Right renal pelvis (tissue), 4 donors: Measurements from ENCODE around the gene MATK. TPM values are rescaled to one million over a fixed set of nuclear protein-coding genes. Genes with fewer than 3 reads are reported as not detected.
"Not testable (repeated sequence)": the region's sequence is repeated elsewhere in the genome, so short reads cannot be mapped to it uniquely, and the experiment has no call there.

ENCODE experiments used
- DNase-seq, 4 donors: peaks; one replicate each; pipeline ENCODE4 v3.0.0-alpha.2; 2013; ENCODE audit warnings: low read depth in 4 of 4, low spot score in 3 of 4, missing footprints in 1 of 4
- polyA plus RNA-seq, 4 donors: library from polyadenylated mRNA; unstranded; fragments of 120-200 nt; gene quantifications; one replicate each; pipeline ENCODE4 v1.2.1, GENCODE V29; 2013; ENCODE audit not compliant: insufficient read length in 4 of 4

Gene MATK
- polyA plus RNA-seq, 4 donors: 0.50 to 1.8 (median 1.1) TPM

DNA sequence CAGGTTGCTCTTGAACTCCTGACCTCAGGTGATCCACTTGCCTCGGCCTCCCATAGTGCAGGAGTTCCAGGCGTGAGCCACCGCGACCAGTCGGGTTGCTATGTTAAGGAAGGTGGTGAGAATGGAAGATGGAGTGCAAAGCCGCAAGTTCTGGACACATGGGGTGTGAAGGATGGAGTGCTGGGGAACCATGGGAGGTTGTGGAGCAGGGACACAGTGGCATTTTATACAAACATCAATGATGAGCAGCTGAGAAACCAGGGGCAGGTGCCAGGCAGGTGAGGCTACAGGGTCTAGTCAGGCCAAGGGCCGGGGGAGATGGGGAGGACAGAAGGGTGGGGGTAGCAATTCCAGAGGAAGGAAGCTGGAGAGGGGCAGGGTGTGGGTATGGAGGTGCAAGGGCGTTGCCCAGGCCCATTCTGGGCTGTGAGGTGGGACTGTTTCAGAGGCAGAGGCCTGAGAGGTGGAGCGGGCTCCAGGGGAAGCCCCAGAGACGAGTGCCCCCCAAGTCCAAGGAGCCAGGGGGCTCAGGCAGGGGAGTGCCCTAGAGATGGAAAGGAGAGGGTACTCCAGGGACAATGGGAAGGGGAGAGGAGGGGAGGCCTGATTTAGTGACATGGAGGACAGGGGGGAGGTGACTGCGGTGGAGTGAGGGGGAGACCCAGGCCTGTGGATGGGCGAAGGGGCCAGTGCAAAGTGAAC is 12.2 kb downstream of the MATK start:
- no peak for DNase-seq

DNA sequence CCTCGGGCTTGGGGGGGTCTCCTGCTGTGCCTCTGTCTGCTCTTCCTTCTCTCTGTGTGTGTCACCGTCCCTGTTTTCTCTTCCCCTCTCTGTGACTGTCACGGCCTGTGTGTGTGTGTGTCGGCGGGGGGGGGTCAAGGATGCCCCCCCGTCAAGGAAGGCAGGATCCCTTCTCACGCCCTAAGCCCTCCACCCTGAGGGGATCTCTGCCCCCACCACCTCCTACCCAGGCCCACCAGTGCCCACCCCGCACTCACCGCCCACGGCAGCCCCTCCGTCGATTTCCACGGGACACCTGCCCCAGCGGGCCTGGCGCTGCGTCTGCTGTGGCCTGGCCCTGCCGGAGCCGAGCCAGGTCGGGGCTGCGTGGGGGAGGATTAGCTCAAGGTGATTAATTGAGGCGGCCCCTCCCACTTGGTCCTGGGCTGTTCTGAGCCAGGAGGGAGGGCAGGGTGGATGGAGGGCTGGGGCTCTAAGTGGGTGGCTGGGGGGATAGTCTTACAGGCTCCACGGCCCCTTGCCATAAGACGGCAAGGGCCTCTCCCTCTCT is 14.2 kb downstream of the MATK start, which contains the start of gene RAX2:
TSS of gene RAX2 (minus strand) at position 323 of the 550 bp plus-strand sequence. CDS start 486 bp downstream, outside the sequence.
- DNase-seq: peak in 1 of 4 donors; percentile 26

DNA sequence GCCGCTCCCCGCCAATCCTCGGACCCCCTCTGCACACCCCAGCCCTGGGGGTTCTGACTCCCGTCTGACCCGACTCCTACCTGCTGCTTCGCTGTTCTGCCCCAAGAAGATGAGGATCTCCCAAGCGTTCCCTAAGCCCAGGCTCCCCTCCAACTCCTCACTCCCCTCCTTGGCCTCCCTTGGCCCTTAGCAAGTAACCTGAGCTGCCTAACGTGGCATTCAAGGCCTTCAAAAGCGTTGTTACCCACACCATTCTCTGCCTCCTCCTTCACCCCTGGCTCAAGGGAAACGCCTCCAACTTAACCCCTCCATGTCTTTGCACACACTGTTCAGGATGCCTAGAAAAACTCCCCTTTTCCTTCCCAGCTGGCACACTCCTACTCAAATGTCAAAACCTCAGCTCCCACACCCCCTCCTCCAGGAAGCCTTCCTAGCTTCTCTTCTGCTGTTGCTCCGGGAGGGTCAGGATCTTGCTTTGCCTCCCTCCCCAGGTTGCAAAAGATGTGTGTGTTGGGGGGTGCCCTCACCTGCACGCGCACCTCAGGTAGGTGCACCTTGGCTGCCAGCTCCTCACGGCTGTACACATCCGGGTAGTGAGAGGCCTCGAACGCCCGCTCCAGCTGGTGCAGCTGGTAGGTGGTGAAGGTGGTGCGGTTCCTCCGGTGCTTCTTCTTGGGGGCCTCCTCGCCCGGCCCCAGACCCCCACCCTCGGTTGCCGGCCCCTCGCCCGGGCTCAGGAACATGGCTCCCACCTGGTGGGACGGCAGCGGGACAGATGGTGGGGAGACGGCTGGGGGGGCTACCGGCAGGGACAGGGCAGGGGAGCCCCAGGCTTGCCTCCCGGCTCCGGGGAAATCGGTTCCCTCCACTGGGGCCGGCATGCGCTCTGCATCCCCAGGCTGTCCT is 14.9 kb downstream of the MATK start:
- no peak for DNase-seq

DNA sequence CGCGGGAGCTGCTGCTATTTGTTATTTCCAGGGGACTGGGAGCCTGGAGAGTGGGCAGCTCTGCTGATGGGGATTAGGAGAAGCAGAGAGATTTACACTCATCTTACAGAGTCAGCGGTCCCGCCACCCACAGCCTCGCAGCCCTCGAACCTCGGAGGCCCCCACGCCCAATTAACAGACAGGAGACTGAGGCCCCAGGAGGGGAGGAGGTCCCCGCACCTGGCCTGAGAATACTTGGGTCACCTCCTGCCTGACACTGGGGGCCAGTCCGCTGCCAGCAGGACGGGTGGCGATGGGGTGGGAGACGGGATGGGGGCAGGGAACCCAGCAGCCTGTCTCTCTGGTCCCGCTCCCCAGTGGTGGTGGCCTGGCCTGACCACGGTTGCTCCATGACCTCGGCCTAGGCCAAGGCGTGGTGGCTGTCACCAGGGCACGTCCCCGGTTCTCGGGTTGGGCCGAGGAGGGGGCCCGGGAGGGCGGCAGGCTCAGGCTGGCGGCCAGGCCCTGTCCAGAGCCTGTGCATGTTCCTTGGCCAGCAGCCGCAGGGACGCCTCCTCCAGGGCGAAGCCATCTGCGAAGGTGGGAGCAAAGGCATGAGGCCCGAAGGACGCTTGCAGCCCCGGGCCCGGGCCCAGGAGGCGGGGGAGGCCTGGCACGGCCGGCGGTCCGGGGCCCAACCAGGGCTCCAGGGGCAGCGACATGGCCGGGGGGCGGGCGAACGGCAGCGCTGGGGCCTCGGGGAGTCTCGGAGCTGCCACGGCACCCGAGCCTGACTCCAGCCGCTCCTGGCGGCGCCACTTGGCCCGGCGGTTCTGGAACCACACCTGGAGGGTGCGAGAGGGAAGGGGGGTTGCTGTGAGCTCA is 15.8 kb downstream of the MATK start:
- no peak for DNase-seq

DNA sequence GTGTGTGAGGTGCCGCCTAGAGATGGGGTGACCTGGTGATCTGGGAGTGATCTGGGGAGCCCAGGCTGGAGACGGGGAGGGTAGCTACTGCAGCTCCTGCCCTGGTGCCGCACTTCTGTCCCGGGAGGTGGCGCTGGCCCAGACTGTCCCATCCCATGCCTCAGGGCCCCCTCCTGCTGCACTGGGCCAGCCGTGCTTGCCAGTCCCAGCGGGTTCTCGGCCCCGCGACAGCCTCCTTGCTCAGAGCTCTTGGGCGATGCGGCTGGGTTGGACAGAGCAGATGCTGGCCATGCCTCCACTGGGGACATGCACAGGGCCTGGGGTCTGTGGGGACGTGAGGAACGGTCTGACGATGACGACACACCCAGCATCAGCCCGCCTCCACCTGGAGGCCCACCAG is 16.7 kb downstream of the MATK start:
- no peak for DNase-seq

DNA sequence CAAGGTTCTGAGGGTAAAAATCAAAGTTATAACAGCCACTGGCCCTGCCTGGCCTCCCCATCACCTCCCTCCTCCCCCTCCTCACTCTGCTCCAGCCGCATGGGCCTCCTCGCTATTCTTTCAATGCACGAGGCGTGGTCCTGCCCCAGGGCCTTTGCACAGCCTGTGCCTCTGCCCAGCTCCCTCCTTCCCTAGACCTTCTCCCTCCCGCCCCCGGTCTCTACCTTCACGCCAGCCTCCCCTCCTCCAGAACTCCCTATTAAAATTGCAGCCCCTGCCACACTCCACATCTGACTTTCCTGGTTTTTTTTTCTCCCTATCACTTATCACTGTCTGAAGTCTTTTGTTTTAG is 17.5 kb downstream of the MATK start:
- no peak for DNase-seq

DNA sequence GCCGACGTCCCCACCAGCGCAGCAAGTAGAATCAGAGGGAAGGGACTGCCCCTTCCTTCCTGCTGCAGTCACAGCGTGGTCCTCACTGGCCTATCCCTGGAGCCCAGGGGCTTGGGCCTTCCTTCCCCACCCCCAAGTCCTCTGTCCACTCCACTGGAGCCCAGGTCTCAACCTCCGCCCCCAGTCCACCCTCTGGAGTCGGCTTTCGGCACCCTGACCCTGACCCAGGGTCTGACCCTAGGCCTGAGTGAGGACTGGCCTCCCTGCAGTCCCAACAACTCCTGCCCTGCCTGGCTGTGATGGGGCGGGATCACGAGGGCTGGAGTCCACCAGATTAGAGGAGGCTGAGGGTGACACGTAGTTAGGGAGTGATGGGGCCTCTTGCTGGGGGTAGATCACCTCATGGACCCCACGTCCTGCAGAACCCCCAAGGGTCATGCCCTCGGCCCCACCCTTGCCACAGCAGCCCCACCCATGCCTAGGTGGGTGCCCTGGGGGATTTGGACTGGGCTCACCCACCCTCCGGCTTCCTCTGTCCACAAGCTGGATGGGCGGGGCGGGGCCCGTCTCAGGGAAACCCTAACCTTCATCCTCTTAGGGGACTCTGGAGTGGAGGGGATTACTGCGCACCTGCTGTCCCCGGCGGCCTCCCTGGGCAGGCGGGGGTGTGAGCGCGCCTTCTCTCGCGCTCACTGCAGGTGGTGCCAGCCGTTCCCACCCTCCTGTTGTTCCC is 18.0 kb downstream of the MATK start:
- DNase-seq: no peak

DNA sequence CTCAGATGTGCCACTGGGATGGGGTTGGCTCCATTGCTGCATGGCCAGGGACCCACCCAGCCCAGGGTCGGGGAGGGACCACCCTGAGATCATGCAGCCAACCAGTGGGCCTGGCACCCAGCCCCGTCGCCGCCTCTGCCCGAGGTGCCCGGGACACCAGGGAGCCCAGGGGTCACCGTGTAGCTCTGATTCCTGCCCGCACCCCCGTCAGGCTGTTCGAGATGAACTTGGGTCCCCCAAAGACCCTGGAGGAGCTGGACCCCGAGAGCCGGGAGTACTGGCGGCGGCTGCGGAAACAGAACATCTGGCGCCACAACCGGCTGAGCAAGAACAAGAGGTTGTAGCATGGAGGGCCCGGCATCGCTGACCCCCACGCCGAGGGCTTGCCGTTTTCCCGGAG is 19.1 kb downstream of the MATK start:
- DNase-seq: no peak

DNA sequence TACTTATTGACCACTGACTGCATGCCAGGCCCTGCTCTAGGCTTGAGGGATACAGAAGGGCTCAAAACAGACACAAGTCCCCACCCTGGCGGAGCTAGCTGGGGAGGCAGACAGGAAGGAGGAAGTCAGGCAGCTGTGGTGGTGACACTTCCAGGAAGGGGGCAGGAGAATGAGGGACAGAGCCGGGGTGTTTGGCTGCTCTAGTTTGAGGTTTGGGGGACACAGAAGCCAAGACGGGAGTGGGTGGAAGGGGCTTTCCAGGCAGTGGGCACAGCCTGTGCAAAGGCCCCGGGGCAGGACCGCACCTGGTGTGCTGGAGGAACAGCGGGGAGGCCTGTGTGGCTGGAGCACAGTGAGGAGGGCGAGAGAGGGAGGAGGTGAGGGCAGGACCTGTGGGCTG is 19.7 kb downstream of the MATK start:
- DNase-seq: no peak

DNA sequence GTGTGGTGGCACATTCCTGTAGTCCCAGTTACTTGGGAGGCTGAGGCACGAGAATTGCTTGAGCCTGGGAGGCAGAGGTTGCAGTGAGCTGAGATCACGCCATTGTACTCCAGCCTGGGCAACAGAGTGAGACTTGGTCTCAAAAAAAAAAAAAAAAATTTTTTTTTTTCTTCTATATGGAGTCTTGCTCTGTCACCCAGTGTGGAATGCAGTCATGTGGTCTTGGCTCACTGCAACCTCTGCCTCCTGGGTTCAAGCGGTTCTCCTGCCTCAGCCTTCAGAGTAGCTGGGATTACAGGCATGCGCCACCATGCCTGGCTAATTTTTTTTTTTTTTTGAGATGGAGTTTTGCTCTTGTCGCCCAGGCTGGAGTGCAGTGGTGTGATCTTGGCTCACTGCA is 20.4 kb downstream of the MATK start:
- not testable (repeated sequence) for DNase-seq

DNA sequence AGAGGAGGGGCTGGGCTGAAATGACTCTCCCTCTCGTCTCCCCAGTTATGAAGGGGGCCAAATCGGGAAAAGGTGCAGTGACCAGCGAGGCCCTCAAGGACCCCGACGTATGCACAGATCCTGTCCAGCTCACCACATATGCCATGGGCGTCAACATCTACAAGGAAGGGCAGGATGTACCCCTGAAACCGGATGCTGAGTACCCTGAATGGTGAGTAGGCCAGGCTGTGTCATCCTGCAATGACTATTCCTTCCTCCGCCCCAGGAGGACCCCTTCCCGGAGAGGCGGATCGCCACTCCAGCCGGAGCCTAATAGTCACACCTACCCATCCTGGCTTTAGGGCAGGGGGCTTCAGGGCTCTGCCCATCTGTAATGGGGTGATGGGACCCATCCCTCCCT is 21.1 kb downstream of the MATK start:
- no peak for DNase-seq

DNA sequence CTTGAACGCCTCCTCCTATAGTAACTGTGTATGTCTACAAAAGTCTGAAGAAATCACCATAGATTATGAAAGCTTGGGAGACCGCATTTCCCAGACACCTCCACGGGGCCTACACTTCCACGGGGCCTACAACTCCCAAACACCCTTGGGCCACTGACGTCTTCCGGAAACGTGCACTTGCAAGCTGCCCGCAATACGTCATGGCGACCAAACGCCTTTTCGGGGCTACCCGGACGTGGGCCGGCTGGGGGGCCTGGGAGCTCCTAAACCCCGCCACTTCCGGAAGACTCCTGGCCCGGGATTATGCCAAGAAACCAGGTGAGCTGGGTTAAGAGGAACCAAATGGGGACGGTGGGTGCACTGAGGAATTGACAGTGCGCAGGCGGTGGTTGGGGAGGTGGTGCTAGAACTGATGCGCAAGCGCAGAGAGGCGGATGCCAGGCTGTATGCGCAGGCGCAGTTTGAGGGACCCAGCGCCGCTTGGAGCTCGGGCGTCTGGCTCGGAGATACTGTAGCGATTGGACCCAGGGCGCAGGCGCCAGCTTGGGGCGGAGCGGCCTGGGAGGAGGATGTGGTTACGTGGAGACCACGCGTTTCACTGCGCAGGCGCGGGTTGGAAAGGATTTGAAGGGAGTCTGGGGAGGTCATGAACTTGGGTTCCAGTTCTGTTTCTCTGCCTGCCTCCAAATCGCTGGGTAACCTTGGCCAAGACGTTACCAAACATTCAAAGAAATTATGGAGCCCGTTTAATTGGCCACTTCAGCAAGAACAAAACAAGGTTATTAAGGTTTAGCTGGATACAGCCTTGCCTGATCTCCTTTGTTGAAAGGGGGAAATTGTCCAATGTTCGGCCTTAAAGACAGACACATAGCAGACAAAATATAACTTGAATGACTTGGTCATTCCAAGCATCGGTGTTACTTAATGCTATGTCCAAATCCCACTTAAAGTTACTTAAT is 23.4 kb downstream of the MATK start, which contains the start of gene MRPL54:
TSS of gene MRPL54 (plus strand) at position 182 of the 959 bp plus-strand sequence. CDS start at position 201, 19 bp downstream.
- peak; percentile 99 to 100 (median 99) for DNase-seq

DNA sequence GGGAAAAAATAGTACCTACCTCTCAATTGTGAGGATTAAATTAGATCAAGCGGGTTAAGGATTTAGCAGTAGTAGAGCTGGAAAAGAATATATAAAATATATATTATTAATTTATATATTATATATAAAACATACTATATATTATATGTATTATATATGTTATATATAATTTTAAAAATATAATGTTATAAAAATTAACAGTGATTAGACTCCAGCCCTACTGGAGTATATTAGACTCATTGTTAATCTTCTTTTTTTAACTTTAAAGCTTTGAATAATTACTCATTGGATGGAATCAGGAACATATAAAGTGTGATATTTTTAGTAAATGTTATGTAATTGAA is 24.1 kb downstream of the MATK start:
- no peak for DNase-seq

DNA sequence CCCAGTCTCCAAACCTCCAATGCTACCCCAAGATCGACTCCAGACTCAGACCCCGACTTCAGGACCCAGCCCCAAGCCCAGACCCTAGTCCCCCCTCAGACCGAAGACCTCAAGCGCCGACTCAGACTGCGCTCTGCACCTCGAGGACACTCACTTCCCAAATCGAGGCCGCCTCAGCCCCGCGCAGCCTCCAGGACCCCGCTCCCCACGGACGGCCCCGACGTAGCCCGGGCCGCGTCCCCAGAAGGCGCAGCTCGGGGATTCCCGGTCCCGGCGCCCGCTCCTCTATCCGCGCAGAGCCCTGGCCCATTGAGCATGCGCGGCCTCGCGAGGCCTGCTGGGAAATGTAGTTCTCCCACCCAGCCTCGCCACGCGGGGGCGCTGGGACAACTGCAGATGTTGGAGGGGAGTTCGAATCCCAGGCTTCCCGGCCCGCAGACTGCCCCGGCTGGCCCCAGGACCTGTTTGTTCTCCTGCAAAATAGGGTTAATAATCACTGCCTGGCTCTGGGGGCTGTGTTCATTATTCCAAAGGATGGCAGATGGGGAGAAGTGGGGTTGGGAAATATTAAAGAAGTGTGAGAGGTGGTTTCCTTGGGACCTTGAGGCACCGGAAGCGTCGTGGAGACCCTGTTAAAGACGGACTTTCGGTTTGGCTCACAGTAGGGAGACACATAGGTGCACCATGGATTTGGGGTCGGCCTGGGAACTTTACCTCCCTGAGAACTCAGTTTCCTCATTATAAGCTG is 24.6 kb downstream of the MATK start, which contains the start of gene APBA3:
TSS of gene APBA3 (minus strand) at position 311 of the 748 bp plus-strand sequence. CDS start 1,428 bp downstream, outside the sequence.
- DNase-seq: peak; percentile 73 to 86 (median 78)

DNA sequence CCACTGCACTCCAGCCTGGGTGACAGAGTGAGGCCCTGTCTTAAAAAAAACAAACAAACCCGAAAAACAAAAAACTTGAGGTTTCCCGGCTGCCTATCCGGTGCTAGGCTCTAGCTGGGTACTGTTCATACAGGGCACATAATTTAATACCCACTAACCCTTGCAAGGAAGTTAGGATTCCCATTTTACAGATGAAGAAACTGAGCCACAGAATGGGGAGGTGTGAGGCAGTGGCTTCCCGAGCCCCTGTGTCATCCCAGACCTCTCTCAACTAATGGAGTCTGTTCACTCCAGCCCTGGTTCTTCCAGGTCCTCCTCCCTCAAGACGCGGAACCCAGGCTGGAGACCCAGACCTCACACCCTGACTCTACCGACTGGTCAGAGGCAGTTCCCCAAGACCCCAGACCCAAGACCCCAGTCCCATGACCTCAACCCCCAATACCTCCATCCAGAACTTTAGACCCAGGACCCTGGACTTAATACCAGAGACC is 25.3 kb downstream of the MATK start:
- DNase-seq: no peak

DNA sequence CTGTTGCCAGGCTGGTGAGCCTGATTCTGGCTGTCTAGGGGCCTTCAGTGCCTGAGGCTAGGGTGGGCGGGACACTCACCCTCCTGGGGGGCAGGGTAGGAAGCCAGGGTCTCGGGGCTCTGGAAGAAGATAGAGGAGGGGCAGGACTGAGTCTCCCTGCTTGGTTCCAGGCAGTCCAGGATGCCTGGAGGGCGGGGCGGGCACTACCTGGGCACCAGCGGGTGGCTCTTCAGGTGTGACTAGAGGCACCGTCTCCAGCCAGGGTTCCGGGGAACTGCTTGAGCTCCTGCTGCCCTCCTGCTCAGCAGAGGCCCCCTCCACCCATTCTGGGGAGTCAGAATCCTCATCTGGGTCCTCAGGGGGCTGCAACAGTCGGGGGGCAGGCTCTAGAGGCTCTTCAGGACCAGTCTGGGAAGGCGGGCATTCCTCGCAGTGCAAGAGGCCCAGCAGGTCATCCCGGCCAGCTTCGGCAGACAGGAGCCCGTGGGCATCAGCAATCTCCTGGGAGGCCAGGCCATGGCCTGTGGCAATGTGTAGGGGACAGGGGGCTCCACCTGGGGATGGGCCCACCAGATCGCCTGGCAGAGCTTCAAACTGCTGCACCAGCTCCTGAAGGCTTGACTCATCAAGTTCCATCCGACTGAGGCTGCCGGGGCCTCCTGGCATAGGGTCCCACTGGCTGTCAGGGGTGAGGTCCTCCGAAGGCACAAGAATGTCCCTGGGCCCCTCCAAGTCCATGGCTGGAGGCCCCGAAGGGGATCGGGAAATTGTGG is 26.5 kb downstream of the MATK start:
- no peak for DNase-seq

DNA sequence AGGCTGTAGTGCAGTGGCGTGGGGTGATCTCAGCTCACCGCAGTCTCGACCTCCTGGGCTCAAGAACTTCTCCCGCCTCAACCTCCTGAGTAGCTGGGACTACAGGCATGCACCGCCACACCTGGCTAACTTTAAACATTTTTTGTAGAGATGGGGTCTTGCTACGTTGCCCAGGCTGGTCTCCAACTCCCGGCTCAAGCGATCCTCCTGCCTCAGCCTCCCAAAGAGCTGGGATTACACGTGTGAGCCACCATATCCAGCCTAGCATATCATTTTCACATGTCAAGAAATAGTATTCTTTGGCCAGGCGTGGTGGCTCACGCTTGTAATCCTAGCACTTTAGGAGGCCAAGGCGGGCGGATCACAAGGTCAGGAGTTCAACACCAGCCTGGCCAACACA is 27.9 kb downstream of the MATK start:
- not testable (repeated sequence) for DNase-seq
